DMS 273 treated with DMSO at 0.1 percent for 48 hours (cell line): ENCODE data around the gene COX8C.

Experiments
- DNase-seq: peaks from one replicate; lab custom pipeline; 2025; lab: John Stamatoyannopoulos, UW

Gene COX8C, protein sequence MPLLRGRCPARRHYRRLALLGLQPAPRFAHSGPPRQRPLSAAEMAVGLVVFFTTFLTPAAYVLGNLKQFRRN

DNA sequence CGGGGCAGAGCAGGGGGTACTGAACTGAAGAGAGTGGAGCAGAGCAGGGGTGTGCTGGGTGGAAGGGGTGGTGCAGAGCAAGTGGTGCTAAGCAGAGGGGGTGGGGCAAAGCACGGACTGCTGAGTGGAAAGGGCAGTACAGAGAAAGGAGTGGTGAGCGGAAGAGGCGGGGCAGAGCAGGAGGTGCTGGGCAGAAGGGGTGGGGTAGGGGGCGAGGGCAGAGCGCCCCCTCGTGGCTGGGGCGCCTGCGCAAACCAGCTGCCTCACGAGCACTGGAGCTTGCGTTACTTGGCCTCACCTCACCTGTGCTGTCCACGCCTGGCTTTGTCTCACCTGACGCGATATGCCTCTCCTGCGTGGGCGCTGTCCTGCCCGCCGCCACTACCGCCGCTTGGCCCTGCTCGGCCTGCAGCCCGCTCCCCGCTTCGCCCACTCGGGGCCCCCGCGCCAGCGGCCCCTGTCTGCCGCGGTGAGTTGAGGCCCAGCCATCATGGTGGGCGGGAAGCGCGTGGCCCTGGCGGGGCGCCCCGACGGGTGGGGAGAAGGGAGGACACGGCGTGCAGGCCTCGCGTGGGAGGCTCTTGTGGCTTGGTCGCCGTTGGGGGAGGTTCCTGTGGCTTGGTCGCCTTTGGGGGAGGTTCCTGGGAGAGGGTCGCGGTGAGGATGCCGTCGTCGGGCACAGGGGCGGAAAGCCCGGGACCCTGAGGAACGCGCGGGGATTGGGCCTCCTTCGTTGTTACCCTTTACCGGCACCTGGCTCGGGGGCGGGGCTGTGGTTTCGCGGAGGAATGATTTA, at the start of gene COX8C:
Gene COX8C, plus strand, starts transcription at position 257 of the 796 bp plus-strand sequence. Its CDS starts 87 bp downstream, at position 344.
- DNase-seq = no peak

DNA sequence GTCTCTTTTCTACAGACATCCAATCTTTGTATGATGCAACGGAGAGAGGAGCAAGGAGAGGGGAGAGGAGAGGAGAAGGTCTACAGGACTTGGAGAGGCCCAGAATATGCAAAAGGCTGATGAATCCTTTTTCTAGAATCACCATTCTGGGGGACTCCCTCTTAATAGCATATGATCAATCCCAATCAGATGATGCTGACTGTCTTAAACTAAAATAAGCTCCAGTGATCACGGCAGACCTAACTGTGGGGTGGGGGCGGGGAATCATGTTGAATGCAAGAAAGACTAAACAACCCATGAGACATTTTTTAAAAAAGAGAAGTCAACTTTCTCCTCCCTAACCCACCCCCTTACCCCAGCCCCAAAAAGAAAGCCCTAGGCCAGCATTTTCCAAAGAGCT, 47.6 kb upstream of the COX8C start:
- DNase-seq = no peak

DNA sequence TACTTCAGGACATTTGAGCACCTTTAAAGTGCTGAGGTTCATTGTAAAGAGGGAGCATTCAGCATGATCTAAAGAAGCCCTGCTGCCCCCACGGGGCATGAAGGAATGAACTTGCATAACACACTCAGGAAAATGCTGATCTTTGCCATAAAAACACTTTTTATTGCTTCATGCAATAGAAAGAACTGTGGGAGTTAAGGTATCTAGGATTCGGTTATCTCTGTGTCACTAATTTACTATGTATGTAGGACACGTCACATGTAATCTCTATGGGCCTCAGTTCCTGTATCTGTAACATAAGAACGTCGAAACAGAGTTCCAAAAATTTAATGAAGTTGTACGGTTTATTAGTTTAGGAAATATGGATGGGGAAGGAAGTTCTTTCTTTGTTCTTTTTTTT, 47.1 kb upstream of the COX8C start:
- no peak for DNase-seq

DNA sequence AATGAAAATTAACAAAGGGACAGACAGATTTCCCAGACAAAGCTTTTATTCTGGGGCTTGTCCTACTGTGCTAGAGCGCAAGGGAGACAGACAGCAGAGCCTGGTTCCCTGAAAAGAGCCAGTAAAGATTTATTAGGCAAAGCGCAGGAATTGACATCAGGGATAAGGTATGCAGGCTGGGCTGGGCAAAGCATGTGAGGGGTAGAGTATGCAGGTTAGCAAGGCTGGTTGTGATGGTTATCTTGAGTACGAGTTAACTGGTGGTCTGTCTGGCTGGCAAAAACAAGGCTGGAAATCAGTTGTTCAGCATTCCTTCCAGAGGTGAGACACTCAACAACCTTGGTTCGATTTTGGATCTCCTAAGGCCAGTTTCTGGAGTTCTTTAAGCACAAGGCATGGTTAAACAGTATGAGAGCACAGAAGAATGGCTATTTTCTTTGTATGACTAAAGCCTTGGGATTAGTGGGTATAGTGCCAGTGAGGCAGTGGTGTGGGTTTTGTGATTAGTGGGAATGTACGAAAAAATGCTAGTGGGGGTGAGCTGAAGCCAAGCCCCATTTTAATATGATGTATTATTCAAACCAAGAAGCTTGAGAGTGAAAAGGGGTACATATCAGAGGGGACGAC, 45.0 kb upstream of the COX8C start:
- no peak for DNase-seq

DNA sequence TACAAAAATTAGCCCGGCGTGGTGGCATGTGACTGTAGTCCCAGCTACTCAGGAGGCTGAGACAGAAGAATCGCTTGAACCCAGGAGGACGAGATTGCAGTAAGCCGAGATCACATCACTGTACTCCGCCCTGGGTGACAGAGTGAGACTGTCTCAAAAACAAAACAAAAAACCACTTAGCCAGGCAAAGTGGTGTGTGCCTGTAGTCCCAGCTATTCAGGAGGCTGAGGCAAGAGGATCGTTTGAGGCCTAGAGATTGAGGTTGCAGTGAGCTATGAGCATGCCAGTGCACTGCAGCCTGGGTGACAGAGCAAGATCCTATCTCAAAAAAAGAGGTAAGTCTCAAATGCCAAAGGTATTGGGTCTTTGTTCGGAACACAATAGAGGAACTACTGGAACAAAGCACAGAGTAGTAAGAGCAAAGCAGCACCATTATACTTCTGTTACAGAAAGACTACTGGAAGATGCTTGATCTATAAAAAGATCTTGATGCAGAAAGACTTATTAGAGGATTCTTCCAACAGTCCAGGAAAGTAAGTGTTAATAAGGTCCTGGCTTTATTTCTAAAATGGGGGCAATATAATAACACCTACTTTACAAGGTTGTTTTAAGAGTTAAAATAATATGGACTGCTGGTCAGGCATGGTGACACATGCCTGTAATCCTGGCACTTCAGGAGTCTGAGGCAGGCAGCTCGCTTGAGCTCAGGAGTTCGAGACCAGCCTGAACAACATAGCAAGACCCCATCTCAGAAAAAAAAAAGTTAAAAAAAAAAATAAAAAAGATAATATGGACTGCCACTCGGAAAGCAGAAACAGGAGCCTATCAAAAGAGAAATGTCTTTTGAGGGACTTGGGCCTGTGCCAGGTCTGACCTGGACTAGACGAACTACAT, 44.0 kb upstream of the COX8C start:
- no peak for DNase-seq

DNA sequence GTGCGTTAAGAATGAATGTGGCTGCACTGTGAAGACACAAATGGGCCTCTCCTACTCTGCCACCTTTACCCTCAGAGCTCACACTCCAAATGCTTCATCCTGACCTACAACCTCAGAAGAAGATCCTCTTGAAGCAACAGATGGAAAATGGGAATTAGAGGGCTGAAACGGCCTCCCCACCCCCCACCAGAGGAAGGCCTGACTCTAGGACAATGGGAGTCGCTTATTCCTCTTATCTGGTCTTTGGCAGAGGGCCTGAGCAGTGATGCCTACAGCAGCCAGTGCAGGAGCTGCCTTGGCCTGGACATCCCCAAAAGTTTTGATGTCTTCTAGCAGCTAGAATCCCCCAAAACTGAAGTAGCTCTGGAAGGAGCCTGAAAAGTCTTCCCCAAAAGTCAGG, 43.3 kb upstream of the COX8C start:
- no peak for DNase-seq

DNA sequence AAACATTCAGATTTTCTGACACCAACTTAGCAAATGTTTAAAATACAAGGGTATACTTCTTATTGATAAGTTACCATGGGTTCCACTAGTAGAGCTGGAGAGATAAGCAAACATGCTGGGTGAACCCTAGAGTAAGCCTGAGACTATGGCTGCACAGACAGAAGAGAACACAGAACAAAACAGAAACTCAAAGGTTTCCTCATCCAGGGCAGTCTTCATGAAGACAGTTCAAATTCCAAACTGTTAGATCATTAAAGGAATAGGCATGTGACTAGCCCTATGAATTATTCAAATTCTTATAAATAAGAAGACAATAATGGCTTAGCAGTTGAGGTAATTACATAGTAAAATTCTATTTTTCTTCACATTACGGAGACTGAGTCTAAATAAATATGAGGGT, 42.2 kb upstream of the COX8C start:
- DNase-seq = no peak

DNA sequence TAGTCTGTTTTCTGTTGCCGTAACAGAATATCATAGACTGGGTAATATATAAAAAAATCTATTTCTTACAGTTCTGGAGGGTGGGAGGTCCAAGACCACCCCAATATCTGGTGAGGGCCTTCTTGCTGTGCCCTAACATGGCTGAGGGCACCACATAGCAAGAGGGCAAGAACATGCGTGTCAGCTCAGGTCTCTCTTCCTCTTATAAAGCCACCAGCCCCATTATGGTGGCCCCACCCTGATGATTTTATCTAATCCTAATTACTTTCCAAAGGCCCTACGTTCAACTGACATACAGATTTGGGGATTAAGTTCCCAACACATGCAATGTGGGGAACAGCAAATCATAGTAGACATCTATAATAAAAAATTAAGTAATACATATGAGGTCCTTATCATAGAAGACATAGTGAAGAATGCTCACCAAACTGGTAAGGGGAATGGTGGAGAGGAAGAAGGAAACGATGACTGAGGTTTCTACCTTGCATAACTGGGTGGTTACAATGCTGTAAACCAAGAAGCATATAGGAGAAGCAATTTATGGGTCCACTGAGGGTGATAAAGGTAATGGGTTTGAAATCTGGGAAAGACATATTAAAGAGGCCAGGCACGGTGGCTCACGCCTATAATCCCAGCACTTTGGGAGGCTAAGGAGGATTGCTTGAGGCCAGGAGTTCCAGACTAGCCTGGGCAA, 41.1 kb upstream of the COX8C start:
- no peak for DNase-seq

DNA sequence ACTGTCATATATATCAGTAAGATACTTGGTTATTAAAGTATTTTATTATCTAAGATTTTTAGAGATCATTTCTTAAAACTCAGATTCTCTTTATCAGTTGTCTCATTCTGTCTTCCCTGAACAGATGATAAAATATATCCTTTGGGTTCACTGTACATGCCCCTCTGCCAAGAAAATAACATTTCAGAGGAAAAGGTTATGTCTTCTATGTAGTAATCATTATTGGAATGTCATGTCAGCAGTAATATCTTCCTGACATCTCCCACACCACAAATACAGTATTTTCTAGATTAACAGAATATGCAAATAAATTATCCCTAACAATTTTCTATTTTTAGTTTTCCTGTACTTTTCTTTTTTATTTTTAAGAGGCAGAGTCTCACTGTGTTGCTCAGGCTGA, 40.2 kb upstream of the COX8C start:
- DNase-seq = no peak

DNA sequence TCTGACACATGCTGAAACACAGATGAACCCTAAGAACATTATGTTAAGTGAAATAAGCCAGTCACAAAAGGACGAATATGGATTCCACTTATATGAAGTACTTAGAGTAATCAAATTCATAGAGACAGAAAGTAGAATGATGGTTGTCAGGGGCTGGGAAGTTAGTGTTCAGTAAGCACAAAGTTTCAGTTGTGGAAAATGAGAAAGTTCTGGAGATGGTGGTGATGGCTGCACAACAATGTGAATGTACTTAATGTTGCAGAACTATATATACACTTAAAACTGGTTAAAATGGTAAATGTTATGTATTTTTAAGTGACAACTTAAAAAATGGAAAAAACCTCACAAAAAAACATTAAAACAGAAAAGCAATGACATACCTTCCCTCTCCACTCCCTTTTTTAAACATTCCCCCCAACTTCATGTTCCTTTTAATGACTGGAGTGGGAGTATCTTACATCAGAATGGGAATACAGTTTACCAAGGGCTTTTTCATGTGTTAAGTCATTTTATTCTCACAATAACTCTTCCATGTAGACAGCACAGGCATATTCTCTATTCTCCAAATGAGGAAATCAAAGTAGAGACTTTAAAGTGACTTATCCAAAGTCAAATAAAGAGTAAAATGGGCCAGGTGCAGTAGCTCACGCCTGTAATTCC, 38.2 kb upstream of the COX8C start:
- DNase-seq = no peak

DNA sequence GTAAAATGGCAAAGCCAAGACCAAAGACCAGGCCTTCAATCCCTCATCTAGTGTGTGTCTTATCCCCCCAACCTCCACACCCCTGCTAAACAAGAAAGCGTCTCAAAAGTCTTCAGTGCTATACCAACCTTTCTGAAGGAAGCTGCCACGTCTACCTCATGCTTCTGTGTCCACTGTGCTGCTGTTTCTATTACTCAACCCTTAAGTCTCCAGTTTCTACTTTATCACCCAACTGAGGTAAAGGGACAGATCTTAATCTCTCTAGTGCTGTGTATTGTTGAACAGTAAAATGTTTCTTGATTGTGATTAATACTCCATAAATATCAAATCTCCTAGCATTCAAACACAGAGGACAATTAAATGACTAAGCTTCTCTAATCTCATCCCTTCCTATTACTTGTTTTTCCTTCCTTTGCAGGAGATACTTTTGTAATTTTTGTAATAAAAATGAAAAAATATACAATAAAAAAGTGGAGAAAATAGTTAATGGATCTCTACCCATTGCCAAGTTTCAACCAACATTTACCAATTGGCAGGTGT, 37.5 kb upstream of the COX8C start:
- DNase-seq = no peak

DNA sequence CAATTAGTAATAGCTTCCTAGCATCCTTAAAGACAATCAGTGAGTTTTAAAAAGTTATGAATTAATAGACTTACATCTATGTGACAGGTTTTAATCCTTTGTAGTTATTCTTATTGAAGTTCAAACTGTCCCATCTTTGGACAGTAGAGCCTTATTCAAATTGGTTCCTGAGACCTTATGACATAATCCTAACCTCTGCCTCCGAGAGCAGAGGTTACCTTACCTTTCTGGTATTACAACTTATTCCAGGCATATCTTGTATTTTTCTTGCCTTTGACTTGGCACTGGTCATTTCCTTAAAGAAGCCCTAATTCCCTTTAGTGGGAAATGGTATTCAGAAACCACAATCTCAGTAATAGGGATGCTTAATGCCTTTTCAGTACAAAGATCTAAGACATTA, 35.9 kb upstream of the COX8C start:
- no peak for DNase-seq

DNA sequence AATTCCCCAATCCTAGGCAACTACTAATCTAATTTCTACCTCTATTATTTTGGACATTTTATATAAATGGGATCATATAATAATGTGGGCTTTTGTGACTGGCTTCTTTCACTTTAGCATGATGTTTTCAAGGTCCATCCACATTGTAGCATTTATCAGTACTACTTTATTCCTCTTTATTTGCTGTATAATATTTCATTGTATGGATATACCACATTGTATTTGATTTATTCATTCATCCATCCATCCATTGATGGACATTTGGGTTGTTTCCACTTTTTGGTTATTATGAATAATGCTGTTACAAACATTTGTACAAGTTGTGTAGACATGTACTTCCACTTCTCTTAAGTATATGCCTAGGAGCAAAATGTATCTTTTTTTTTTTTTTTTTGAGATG, 31.4 kb upstream of the COX8C start:
- no peak for DNase-seq

DNA sequence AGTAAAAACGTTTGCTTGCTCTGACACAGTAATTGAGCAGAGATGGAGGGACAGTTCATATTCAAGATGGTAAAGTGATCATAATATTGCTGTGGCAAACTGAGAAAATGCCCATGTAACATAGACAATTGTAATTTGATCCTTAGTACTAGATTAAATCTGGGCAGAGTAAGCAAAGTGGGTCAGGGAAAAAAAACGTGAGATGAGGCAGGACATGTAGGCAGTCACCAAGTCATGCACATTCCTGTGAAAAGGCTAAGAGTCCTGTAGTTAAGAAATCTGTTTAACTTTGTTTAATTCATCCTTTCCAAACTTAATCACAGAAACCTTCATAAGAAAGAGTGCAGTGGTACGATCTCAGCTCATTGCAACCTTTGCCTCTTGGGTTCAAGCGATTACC, 30.3 kb upstream of the COX8C start:
- DNase-seq = no peak

DNA sequence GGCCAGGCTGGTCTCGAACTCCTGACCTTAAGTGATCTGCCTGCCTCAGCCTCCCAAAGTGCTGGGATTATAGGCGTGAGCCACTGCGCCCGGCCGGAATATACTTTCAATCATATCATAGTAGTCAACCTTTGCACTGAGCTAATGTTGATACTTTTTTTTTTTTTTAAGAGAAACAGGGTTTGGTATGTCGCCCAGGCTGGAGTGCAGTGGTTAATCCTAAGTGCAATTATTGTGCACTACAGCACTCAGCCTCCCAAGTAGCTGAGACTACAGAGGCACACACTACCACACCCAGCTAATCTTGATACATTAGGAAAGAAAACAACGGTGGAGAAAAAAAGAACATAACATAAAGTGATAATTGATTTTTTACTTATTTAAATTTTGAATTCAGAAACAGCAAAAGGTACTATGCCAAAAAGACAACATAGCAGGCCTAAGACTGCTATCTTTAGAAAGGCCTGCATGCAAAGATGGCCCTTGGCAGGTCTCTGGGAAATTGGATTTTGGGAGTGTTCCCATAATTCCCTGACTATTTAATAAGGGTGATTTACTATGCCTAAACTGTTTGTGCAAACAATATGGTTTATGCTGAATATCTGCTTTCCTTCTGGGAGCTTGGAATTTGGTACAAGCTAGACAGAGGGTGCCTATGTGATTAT, 29.6 kb upstream of the COX8C start:
- no peak for DNase-seq

DNA sequence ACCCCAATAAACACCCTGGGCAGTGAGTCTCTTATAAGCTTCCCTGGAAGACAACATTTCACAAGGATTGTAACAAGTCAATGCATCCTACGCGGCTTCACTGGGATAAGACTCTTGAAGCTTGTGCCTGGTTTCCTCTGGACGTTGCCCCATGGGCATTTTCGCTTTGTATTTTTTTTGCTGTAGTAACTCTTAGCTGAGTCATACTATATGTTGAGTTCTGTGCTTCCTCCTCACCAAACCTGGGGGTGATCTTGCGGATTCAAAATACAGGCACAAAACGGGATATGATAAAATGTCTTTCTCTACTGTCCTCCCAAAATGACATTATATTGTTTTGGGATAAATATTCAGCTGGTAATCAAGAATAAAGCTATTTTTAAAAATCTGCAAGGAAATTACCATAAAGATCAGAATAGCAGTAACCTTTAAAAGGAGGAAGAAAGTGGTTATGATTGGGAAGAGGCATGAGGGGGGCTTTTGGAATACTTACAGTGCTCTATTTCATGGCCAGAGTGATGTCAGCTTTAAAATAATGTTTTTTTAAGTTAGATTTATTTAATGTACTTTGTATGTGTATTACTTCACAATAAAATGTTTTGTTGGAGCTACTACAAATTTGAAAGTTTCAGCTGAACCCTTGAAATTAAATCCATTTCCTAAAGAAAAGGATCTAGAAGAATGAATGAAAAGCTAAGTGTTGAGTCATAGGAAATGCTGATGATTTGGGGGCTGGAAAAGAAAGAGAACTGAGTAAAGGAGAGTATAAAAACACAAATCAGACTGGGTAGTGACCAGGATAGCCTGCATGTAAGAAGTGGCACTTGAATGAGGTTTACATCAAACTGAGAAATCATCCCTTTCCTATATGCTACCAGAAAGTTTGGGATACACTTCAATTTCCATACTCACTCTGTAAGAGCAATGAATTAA, 28.8 kb upstream of the COX8C start:
- DNase-seq = no peak

DNA sequence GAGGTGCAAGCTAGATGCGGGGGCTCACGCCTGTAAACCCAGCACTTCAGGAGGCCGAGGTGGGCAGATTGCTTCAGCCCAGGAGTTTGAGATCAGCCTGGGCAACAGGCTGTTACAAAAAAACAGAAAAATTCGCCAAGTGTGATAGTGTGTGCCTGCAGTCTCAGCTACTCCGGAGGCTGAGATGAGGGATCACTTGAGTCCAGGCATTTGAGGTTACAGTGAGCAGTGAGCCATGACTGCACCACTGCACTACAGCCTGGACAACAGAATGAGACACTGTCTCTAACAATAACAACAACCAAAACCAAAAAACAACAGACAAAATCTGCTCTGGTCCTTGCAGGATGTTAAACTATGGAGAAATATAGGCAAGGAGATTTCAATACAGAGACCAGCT, 28.1 kb upstream of the COX8C start:
- DNase-seq = no peak

DNA sequence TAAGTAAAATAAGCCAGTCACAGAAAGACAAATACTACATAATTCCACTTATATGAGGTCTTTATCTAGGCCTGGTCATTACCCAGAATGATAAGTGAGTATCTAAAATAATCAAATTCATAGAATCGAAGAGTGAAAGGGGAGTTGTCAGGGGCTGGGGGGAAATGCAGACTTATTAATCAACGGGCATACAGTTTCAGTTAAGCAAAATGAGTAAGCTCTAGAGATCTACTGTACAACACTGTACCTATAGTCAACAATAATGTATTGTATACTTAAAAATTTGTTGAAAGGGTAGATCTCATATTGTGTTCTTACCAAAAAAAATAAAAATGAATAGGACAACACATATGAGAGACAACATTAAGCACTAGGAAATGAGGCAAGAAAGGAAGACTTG, 27.5 kb upstream of the COX8C start:
- DNase-seq = no peak

DNA sequence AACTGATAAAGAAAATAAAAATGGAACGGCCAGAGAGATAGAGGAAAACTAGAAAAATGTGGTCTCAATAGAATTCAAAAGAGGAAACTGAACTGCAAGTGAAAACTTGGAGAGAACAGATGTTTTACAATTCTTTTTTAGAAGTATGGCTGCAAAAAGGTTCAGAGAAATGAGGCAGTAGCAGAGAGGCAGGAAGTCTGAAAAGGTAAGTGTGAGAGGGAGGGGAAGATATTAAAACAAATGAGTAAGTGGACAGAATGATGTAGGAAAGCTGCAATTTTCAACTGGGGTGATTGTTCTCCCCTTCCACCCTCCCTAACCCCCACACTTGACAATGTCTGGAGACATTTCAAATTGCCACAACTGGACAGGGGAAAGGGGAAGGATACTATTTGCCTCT, 27.0 kb upstream of the COX8C start:
- DNase-seq = no peak

DNA sequence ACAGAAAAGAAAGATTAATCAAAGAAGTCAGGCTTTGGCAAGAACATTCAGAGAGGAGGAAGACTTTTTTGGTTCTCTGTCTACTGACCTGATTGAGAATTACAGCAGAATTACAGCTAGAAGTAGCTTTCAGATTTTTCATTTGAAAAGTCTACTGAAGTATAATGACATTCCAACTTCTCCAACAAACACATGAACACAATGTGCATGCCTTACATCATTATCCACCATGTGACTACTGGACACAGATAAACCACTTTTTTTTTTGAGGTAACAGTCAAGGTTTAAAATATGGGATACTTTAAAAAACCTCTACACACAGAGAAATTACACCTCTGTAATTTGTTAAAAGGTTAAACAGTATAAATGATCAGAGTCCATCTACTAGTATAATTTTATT, 26.5 kb upstream of the COX8C start:
- no peak for DNase-seq
